SK-N-MC (cell line): Measurements from ENCODE around the gene PRKD3.

Source experiments
- FOXP2 ChIP-seq: optimal IDR thresholded peaks from 2 replicates; pipeline ENCODE3; 2011; ENCODE audit warnings: mild to moderate bottlenecking, moderate library complexity; ENCODE audit not compliant: insufficient read depth; ENCODE audit errors: extremely low read length, control extremely low read depth
- POLR2AphosphoS5 ChIP-seq: IDR thresholded peaks from 2 replicates; pipeline ENCODE4 v1.6.1; 2012; ENCODE audit warnings: mild to moderate bottlenecking, low read depth, low read length, borderline replicate concordance

- TF ChIP-seq POLR2AphosphoS5 (no peak), FOXP2 (no peak)
Observed at GRCh38 chr2:37350034-37350433, 25.4 kb upstream of the PRKD3 start.
